GM23338 (cell line): ENCODE data around the gene SLC8A1.

Experiments used
- CREB1 ChIP-seq: fragments of 250-450 bp; sonication (Bioruptor Pico); IDR thresholded peaks from 2 replicates; pipeline ENCODE4 v1.5.0; 2020; ENCODE audit warnings: low read depth, mild to moderate bottlenecking, moderate library complexity
- CTCF ChIP-seq, 2 experiments: fragments of 200-600 bp in 1 of 2; sonication (generic) in 1 of 2; conservative IDR thresholded peaks; 2 replicates each; pipeline versions ENCODE4 v1.5.1 to v1.6.1; 2016 to 2017; ENCODE audit warnings: antibody characterized with exemption in 2 of 2, low read depth in 2 of 2, mild to moderate bottlenecking in 2 of 2, moderate library complexity in 1 of 2
- ETS1 ChIP-seq: IDR thresholded peaks from 2 replicates; pipeline ENCODE4 v1.6.1; 2016; ENCODE audit warnings: antibody characterized with exemption
- EZH2 ChIP-seq: fragments of 200-600 bp; sonication (generic); IDR thresholded peaks from one replicate; pipeline ENCODE4 v1.8.0; 2017; ENCODE audit warnings: antibody characterized with exemption, mild to moderate bottlenecking, low read depth; ENCODE audit not compliant: unreplicated experiment
- EZH2phosphoT487 ChIP-seq: fragments of 200-600 bp; sonication (generic); IDR thresholded peaks from one replicate; pipeline ENCODE4 v1.8.1; 2018; ENCODE audit warnings: antibody characterized with exemption; ENCODE audit not compliant: unreplicated experiment
- JUNB ChIP-seq: IDR thresholded peaks from one replicate; pipeline ENCODE4 v1.6.1; 2016; ENCODE audit warnings: antibody characterized with exemption; ENCODE audit not compliant: unreplicated experiment
- POLR2AphosphoS5 ChIP-seq: IDR thresholded peaks from 2 replicates; pipeline ENCODE4 v1.6.1; 2016; ENCODE audit warnings: antibody characterized with exemption, low read depth
- REST ChIP-seq: IDR thresholded peaks from one replicate; pipeline ENCODE4 v1.6.1; 2018; ENCODE audit warnings: antibody characterized with exemption; ENCODE audit not compliant: unreplicated experiment
- STAT1 ChIP-seq: IDR thresholded peaks from one replicate; pipeline ENCODE4 v1.6.1; 2016; ENCODE audit warnings: antibody characterized with exemption; ENCODE audit not compliant: unreplicated experiment
- ZNF114 ChIP-seq: fragments of 250-450 bp; sonication (Bioruptor Pico); IDR thresholded peaks from 2 replicates; pipeline ENCODE4 v1.5.0; 2020; ENCODE audit warnings: mild to moderate bottlenecking, moderate library complexity

GRCh38 chr2:40332191-40332826 lies 119.6 kb downstream of the SLC8A1 start:
- TF ChIP-seq REST (no peak), POLR2AphosphoS5 (no peak), CTCF (conservative IDR thresholded peaks at IDR 0.05; ENCODE audit: low read depth in 2 of 2) (no peak), STAT1 (no peak), EZH2 (no peak), JUNB (no peak), CREB1 (CRISPR knock-in tag) (no peak), ETS1 (no peak), EZH2phosphoT487 (no peak), ZNF114 (CRISPR knock-in tag) (no peak)
